ENCODE results near the gene FER1L5.

FER1L5 gene

DNA sequence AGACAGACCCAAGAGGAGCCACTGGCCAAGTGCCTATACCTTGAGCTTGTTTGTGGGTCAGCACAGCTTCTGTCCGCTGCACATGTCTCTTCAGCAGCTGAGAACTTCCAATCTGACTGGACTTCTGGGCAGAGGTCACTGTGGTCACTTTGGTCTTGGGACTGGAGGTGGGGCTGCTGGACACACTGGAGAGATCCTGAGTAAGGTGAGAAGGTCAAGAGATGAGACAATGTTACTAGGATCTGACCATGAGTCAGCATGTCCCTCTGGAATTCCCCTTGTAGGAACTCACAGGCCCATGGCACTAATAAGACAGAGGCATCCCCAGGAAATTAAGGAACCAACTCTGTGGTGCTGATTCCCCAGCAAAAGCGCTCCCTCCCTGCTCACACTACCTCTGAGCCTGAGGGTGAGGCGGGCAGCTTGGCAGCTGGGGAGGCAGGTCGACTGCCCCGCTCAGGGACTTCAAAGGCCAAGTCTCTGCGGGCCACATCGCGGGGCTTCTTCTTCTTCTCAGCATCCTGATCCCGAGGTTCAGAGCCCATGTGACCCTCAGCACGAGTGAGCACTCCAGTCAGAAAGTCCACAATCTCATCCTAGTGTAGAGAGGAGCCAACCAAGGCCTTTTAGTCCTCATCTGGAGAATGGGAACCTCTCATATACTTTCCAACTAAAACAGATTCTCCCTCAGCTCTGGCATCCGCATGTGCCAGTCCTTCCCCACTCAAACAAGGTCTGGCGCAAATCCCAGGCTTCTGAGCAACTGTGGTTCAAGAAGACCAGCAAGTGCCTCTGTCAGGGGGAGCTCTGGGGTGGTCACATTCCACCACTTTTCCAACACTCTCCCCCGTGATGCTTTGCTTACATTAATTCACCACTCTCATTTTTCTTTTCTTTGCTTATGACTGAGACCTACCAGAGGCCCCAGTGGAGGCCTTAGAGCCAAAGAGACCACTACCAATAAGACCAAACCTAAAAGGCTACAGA is 33.8 kb upstream of the FER1L5 start:
- TF ChIP-seq FOXM1 (IDR thresholded peaks at IDR 0.05; ENCODE audit: borderline replicate concordance, low read depth) (no peak), REST (IDR thresholded peaks at IDR 0.05; ENCODE audit: low read depth) (no peak), TAF1 (IDR thresholded peaks at IDR 0.05; ENCODE audit: low read depth) (no peak), YY1 (IDR thresholded peaks at IDR 0.05; ENCODE audit: low read depth) (no peak)

DNA sequence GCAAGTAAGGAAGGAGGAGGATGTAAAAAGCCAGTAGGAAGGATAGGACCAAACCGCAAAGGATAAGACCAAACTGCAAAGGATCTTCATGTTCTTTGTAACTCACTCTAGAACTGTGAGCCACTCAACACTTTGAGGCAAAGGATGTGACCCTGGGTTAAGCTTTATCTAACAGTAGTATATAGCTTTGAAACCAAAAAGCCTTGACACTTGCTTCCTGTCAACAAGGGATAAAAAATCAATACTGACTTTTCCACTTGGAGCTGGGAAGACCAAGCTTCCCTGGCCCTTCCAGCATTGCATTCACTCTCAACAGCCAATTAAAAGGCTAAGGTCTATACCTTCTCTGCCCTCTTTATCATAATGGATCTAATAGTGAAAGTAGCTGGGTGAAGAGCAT is 26.4 kb upstream of the FER1L5 start:
- no peak for TF ChIP-seq USF1 (IDR thresholded peaks at IDR 0.05)
- TF ChIP-seq REST (IDR thresholded peaks at IDR 0.05; ENCODE audit: low read depth) = no peak
- no peak for TF ChIP-seq RAD21 (IDR thresholded peaks at IDR 0.05; ENCODE audit: low read depth)
- TF ChIP-seq FOXM1 (IDR thresholded peaks at IDR 0.05; ENCODE audit: borderline replicate concordance, low read depth) = no peak
- TF ChIP-seq EGR1 (IDR thresholded peaks at IDR 0.05) = no peak
- no peak for TF ChIP-seq EP300 (IDR thresholded peaks at IDR 0.05; ENCODE audit: borderline replicate concordance)

DNA sequence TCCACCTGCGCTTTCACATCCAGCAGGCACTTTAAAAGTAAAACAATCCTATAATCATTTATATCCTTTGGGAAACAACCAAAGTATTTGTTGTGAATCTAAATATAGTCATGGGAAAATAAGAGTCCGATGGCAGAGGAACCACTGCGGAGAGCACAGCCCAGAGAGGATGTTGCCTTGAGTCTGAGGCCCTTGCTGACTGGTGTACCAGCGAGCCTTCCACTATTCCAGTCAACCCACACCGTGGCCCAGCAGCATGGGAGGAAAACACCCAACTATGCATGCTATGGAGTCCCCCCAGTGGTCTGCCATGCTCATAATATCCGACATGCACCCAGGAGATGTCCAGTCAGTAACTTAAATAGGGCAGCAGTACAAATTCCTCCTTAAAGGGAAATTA is 26.0 kb upstream of the FER1L5 start:
- TF ChIP-seq EGR1 (IDR thresholded peaks at IDR 0.05) (no peak), RAD21 (IDR thresholded peaks at IDR 0.05; ENCODE audit: low read depth) (no peak), REST (IDR thresholded peaks at IDR 0.05; ENCODE audit: low read depth) (no peak), ZBTB7A (IDR thresholded peaks at IDR 0.05; ENCODE audit: low read depth) (no peak), USF1 (IDR thresholded peaks at IDR 0.05) (no peak), TEAD4 (IDR thresholded peaks at IDR 0.05) (no peak)

DNA sequence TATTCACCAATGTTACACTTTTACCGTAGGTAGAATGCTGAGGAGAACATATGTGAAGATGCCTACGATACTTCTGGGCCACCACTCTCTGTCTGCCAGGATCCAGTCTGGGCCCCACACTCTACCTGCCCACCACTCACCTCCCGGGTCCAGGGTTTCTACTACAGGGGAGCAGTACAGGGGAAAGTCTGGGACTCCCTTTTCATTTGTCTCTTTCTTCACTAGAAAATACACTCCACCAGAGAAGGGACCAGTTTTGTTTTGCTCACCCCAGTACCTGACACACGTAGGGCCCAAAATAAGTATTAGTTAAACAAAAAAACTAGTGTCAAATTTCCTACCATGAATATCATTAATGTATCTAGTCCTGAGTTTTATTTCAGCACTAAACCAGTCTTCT is 25.6 kb upstream of the FER1L5 start:
- TF ChIP-seq TEAD4 (IDR thresholded peaks at IDR 0.05) = no peak
- TF ChIP-seq YY1 (IDR thresholded peaks at IDR 0.05; ENCODE audit: low read depth) = no peak
- no peak for TF ChIP-seq CREB1 (IDR thresholded peaks at IDR 0.05; ENCODE audit: low read depth)
- TF ChIP-seq NFIC (IDR thresholded peaks at IDR 0.05) = no peak
- no peak for TF ChIP-seq FOXM1 (IDR thresholded peaks at IDR 0.05; ENCODE audit: borderline replicate concordance, low read depth)
- no peak for TF ChIP-seq EP300 (IDR thresholded peaks at IDR 0.05; ENCODE audit: borderline replicate concordance)
- TF ChIP-seq USF1 (IDR thresholded peaks at IDR 0.05) = no peak
- no peak for TF ChIP-seq ZBTB7A (IDR thresholded peaks at IDR 0.05; ENCODE audit: low read depth)
- TF ChIP-seq EGR1 (IDR thresholded peaks at IDR 0.05) = no peak
- TF ChIP-seq RAD21 (IDR thresholded peaks at IDR 0.05; ENCODE audit: low read depth) = no peak
- TF ChIP-seq CEBPB (IDR thresholded peaks at IDR 0.05) = no peak
- TF ChIP-seq REST (IDR thresholded peaks at IDR 0.05; ENCODE audit: low read depth) = no peak
